OCI-LY3 (cell line): ENCODE measurements around the gene SCFD1.

ENCODE experiments used
- H2AFZ ChIP-seq: fragments of 200-600, 300-600 bp; shearing (Covaris generic); 2 replicates; pipeline ENCODE4 v1.6.0; 2014; ENCODE audit warnings: antibody characterized with exemption, low read depth, low read length
- H3K27ac ChIP-seq: fragments of 200-600, 300-600 bp; sonication (generic); 2 replicates; pipeline ENCODE4 v1.5.1; 2014; ENCODE audit warnings: mild to moderate bottlenecking, low read length, moderate library complexity, mixed read lengths
- H3K27me3 ChIP-seq: fragments of 200-600, 300-600 bp; sonication (generic); 2 replicates; pipeline ENCODE4 v1.6.1; 2014; ENCODE audit warnings: low read depth, low read length, mixed read lengths
- H3K36me3 ChIP-seq: fragments of 200-600, 300-600 bp; sonication (generic); replicated peaks from 2 replicates; pipeline ENCODE3; 2014; ENCODE audit warnings: low read depth, low read length, mixed read lengths
- H3K4me1 ChIP-seq: fragments of 300-600, 200-600 bp; sonication (generic); 2 replicates; pipeline ENCODE4 v1.6.1; 2014; ENCODE audit warnings: low read length, mixed read lengths
- H3K4me2 ChIP-seq: fragments of 200-600, 300-600 bp; sonication (generic); 2 replicates; pipeline ENCODE4 v1.6.1; 2014; ENCODE audit warnings: low read length, mixed read lengths
- H3K4me3 ChIP-seq: fragments of 300-600, 200-600 bp; sonication (generic); 2 replicates; pipeline ENCODE4 v1.5.1; 2014; ENCODE audit warnings: antibody characterized with exemption, mild to moderate bottlenecking, low read length, moderate library complexity
- H3K79me2 ChIP-seq: fragments of 300-600, 200-600 bp; shearing (Covaris generic); 2 replicates; pipeline ENCODE4 v1.6.1; 2014; ENCODE audit warnings: mild to moderate bottlenecking, low read length, mixed read lengths
- H3K9ac ChIP-seq: fragments of 300-600, 200-600 bp; shearing (Covaris generic); 2 replicates; pipeline ENCODE4 v1.6.0; 2014; ENCODE audit warnings: mild to moderate bottlenecking, low read length, moderate library complexity
- H3K9me3 ChIP-seq: fragments of 200-600, 300-600 bp; shearing (Covaris generic); 2 replicates; pipeline ENCODE4 v1.6.1; 2014; ENCODE audit warnings: low read length, mixed read lengths; ENCODE audit not compliant: insufficient read depth
- H4K20me1 ChIP-seq: fragments of 200-600, 300-600 bp; sonication (generic); 2 replicates; pipeline ENCODE4 v1.6.1; 2016; ENCODE audit warnings: low read length, mixed read lengths; ENCODE audit not compliant: insufficient read depth
- EZH2phosphoT487 ChIP-seq: fragments of 200-600 bp; shearing (Covaris generic); IDR thresholded peaks from 2 replicates; pipeline ENCODE4 v1.6.1; 2018; ENCODE audit warnings: antibody characterized with exemption, mixed run types, low read depth
- TF ChIP-seq, protein P1 (sequence below): fragments of 200-600, 300-600 bp; sonication (generic); IDR thresholded peaks from 2 replicates; pipeline ENCODE4 v1.5.1; 2014; ENCODE audit warnings: antibody characterized with exemption, low read length, low read depth

Gene SCFD1

DNA sequence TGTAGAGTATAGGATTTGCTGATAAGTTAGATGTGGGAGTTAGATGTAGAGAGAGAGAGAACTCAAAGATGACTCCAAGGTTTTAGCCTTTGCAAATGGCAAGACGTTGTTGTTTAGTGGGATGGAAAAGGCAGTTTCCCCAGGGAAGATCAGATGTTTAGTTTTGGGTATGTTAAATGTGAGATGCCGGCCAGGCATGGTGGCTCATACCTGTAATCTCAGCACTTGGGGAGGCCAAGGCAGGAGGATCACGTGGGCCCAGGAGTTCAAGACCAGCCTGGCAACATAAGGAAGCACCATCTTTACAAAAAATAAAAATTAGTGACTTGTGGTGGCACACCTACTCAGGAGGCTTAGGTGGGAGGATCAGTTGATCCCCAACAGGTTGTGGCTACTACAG lies 33.5 kb downstream of the SCFD1 start:
- Histone ChIP-seq H3K27me3 (no peaks in the 10 kb centered on the region), H2AFZ (no peak overlapping the region), H3K79me2 (no peaks in the 10 kb centered on the region), H3K9me3 (no peaks in the 10 kb centered on the region), H3K4me1 (no peaks in the 10 kb centered on the region), H3K4me3 (no peak overlapping the region), H3K27ac (no peak overlapping the region), H3K36me3 (peaks cover 39% of the 10 kb centered on the region), H3K9ac (no peak overlapping the region), H3K4me2 (no peak overlapping the region), H4K20me1 (no peaks in the 10 kb centered on the region)
- no peak for TF ChIP-seq EZH2phosphoT487
- TF ChIP-seq, protein P1, sequence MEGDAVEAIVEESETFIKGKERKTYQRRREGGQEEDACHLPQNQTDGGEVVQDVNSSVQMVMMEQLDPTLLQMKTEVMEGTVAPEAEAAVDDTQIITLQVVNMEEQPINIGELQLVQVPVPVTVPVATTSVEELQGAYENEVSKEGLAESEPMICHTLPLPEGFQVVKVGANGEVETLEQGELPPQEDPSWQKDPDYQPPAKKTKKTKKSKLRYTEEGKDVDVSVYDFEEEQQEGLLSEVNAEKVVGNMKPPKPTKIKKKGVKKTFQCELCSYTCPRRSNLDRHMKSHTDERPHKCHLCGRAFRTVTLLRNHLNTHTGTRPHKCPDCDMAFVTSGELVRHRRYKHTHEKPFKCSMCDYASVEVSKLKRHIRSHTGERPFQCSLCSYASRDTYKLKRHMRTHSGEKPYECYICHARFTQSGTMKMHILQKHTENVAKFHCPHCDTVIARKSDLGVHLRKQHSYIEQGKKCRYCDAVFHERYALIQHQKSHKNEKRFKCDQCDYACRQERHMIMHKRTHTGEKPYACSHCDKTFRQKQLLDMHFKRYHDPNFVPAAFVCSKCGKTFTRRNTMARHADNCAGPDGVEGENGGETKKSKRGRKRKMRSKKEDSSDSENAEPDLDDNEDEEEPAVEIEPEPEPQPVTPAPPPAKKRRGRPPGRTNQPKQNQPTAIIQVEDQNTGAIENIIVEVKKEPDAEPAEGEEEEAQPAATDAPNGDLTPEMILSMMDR: no peak

- Histone ChIP-seq H3K4me1 (no peaks in the 10 kb centered on the region), H3K9me3 (no peaks in the 10 kb centered on the region), H3K79me2 (no peaks in the 10 kb centered on the region), H3K27ac (no peak overlapping the region), H4K20me1 (no peaks in the 10 kb centered on the region), H3K4me3 (no peak overlapping the region), H2AFZ (no peak overlapping the region), H3K27me3 (no peaks in the 10 kb centered on the region), H3K4me2 (no peak overlapping the region), H3K9ac (no peak overlapping the region), H3K36me3 (peaks cover 44% of the 10 kb centered on the region)
- TF ChIP-seq, protein P1: peak; percentile 72
- TF ChIP-seq EZH2phosphoT487: no peak
Observed at GRCh38 chr14:30656190-30656632, 34.1 kb downstream of the SCFD1 start.

DNA sequence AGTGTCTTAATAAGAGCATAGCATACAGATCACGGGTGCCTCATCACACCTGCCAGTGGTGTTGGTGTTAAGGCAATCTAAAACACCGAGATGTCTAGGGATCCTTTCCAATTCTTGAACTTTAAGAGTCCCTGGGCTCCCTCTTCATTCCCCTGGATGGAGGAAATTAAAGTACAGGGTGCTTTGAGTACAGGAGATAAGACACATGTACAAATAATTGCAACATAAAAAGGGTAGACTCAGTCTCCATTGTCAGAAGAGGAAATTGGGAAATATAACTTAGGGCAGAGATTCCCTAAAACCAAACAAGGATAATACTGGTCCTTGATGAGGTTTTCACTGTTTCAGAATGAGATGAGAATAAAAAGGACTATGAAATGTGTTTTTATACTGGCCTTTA lies 34.9 kb downstream of the SCFD1 start:
- no peaks in the 10 kb centered on the region for H3K9me3 ChIP-seq
- H3K9ac ChIP-seq: no peak overlapping the region
- H2AFZ ChIP-seq: no peak overlapping the region
- H3K4me2 ChIP-seq: no peak overlapping the region
- H3K4me3 ChIP-seq: no peak overlapping the region
- H3K27ac ChIP-seq: no peak overlapping the region
- H3K36me3 ChIP-seq: peaks cover 41% of the 10 kb centered on the region
- H4K20me1 ChIP-seq: no peaks in the 10 kb centered on the region
- no peaks in the 10 kb centered on the region for H3K79me2 ChIP-seq
- H3K4me1 ChIP-seq: no peaks in the 10 kb centered on the region
- no peak for TF ChIP-seq EZH2phosphoT487
- TF ChIP-seq, protein P1: no peak
- H3K27me3 ChIP-seq: no peaks in the 10 kb centered on the region

DNA sequence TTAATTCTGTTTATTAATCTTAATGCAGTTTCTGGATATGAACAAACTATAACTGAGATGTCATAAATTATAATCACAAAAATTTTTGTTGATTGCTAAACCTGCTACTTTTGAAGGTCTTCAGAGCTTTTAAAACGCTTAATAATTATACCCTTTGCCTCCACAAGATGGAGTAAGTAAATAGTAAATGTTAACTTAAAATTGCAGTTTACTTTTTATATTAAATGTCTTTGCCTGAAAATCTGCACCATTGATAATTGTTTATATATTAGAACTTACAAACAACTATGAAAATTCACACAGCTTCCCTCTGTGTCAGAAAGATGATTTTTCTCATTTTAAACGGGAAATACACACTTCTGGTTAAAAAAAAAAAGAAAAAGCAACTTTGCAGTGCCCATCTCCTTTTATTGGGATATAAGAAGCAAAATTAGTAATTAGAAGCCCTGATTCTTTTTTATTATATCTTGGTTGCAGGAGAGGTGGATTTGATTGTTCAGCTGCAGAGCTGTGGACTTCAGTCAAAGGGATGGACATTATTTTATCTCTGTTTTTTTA lies 35.6 kb downstream of the SCFD1 start:
- Histone ChIP-seq H2AFZ (no peak overlapping the region), H3K79me2 (no peaks in the 10 kb centered on the region), H3K9me3 (no peaks in the 10 kb centered on the region), H3K36me3 (peaks cover 44% of the 10 kb centered on the region), H3K4me1 (no peaks in the 10 kb centered on the region), H3K4me2 (no peak overlapping the region), H3K9ac (no peak overlapping the region), H3K4me3 (no peak overlapping the region), H4K20me1 (no peaks in the 10 kb centered on the region), H3K27ac (no peak overlapping the region), H3K27me3 (no peaks in the 10 kb centered on the region)
- no peak for TF ChIP-seq EZH2phosphoT487
- TF ChIP-seq, protein P1: peak; percentile 48
